ENCODE results near the gene MGLL. TPM values are rescaled to one million over a fixed set of nuclear protein-coding genes. Genes with fewer than 3 reads are reported as not detected.

MGLL gene
- total RNA-seq, 1 donor from 2014 or later: 45.7 TPM

- DNase-seq (ENCODE audit: low spot score): no peak
- intact Hi-C loops (cut with DNase I): no loop called here
These were observed 27.9 kb downstream of the MGLL start for GRCh38 chr3:127794402-127794801.

GRCh38 chr3:127792541-127793292, 29.6 kb downstream of the MGLL start:
- intact Hi-C loops (cut with DNase I): no loop called here
- DNase-seq (ENCODE audit: low spot score): peak; percentile 74

- DNase-seq (ENCODE audit: low spot score): peak; percentile 41
- intact Hi-C loops (cut with DNase I): no loop called here
These were observed 30.9 kb downstream of the MGLL start for GRCh38 chr3:127791221-127791913.

- intact Hi-C loops (cut with DNase I): no loop called here
- peak; percentile 73 for DNase-seq (ENCODE audit: low spot score)
These were observed 31.5 kb downstream of the MGLL start for GRCh38 chr3:127790882-127791183.

GRCh38 chr3:127789990-127790881, 32.1 kb downstream of the MGLL start:
- DNase-seq (ENCODE audit: low spot score): peak; percentile 27
- intact Hi-C loops (cut with DNase I): loop anchor here (5.0 kb wide), 1 partner anchor 32 kb away; the partner anchor contains the start of gene MGLL

GRCh38 chr3:127789051-127789450, 33.3 kb downstream of the MGLL start:
- peak; percentile 57 for DNase-seq (ENCODE audit: low spot score)
- intact Hi-C loops (cut with DNase I): loop anchor here (5.0 kb wide), 1 partner anchor 33 kb away; the partner anchor contains the start of gene MGLL

GRCh38 chr3:127788451-127788909, 33.8 kb downstream of the MGLL start:
- DNase-seq (ENCODE audit: low spot score): peak; percentile 70
- intact Hi-C loops (cut with DNase I): loop anchor here (5.0 kb wide), 1 partner anchor 34 kb away; the partner anchor contains the start of gene MGLL

- DNase-seq (ENCODE audit: low spot score): peak; percentile 51
- intact Hi-C loops (cut with DNase I): loop anchor here (5.0 kb wide), 1 partner anchor 35 kb away; the partner anchor contains the start of gene MGLL
These were observed 34.5 kb downstream of the MGLL start for GRCh38 chr3:127787571-127788365.

GRCh38 chr3:127787071-127787490, 35.2 kb downstream of the MGLL start:
- intact Hi-C loops (cut with DNase I): loop anchor here (5.0 kb wide), 1 partner anchor 35 kb away; the partner anchor contains the start of gene MGLL
- peak; percentile 72 for DNase-seq (ENCODE audit: low spot score)

GRCh38 chr3:127786353-127787070, 35.8 kb downstream of the MGLL start:
- intact Hi-C loops (cut with DNase I): loop anchor here (5.0 kb wide), 1 partner anchor 36 kb away; the partner anchor contains the start of gene MGLL
- peak; percentile 88 for DNase-seq (ENCODE audit: low spot score)

GRCh38 chr3:127785711-127786265, 36.5 kb downstream of the MGLL start:
- no peak for DNase-seq (ENCODE audit: low spot score)
- intact Hi-C loops (cut with DNase I): loop anchor here (5.0 kb wide), 1 partner anchor 37 kb away; the partner anchor contains the start of gene MGLL

- DNase-seq (ENCODE audit: low spot score): no peak
- intact Hi-C loops (cut with DNase I): loop anchor here (5.0 kb wide), 1 partner anchor 37 kb away; the partner anchor contains the start of gene MGLL
These were observed 37.2 kb downstream of the MGLL start for GRCh38 chr3:127784865-127785710.

- intact Hi-C loops (cut with DNase I): no loop called here
- no peak for DNase-seq (ENCODE audit: low spot score)
These were observed 38.0 kb downstream of the MGLL start for GRCh38 chr3:127784283-127784682.

- no peak for DNase-seq (ENCODE audit: low spot score)
- intact Hi-C loops (cut with DNase I): no loop called here
These were observed 38.6 kb downstream of the MGLL start for GRCh38 chr3:127783642-127784160.

- no peak for DNase-seq (ENCODE audit: low spot score)
These were observed 39.1 kb downstream of the MGLL start for GRCh38 chr3:127783166-127783565.

GRCh38 chr3:127781411-127782001, 40.8 kb downstream of the MGLL start:
- no peak for DNase-seq (ENCODE audit: low spot score)
- intact Hi-C loops (cut with DNase I): no loop called here

More at GRCh38 chr3:127783166-127783565, 39.1 kb downstream of the MGLL start:
- intact Hi-C loops (cut with DNase I): no loop called here

Measured in cardiac septum (tissue), 1 donor.